Neural cell (in vitro differentiated cells): ENCODE measurements around the gene TULP4. TPM values are rescaled to one million over a fixed set of nuclear protein-coding genes. Genes with fewer than 3 reads are reported as not detected.

Experiments used
- H2AFZ ChIP-seq: fragments of 200-600, 300-800 bp; sonication (generic), shearing (Covaris generic); 2 replicates; pipeline ENCODE4 v1.6.0; 2014; ENCODE audit warnings: low read depth, mild to moderate bottlenecking, antibody characterized with exemption, low read length, moderate library complexity
- H3F3A ChIP-seq: fragments of 200-600 bp; shearing (Covaris generic); 2 replicates; pipeline ENCODE4 v1.6.1; 2016; ENCODE audit warnings: mild to moderate bottlenecking, moderate library complexity, mixed read lengths, antibody characterized with exemption, low read length; ENCODE audit not compliant: insufficient read depth, poor library complexity, severe bottlenecking
- H3K27ac ChIP-seq: fragments of 200-600, 300-800 bp; sonication (generic), shearing (Covaris generic); 2 replicates; pipeline ENCODE4 v1.5.1; 2014; ENCODE audit warnings: mild to moderate bottlenecking, low read length, moderate library complexity
- H3K27me3 ChIP-seq: fragments of 300-800, 200-600 bp; sonication (generic), shearing (Covaris generic); 2 replicates; pipeline ENCODE4 v1.6.0; 2014; ENCODE audit warnings: mild to moderate bottlenecking, low read depth, low read length, moderate library complexity; ENCODE audit not compliant: insufficient read depth
- H3K36me3 ChIP-seq: fragments of 300-800, 200-600 bp; sonication (generic), shearing (Covaris generic); 2 replicates; pipeline ENCODE4 v1.5.1; 2014; ENCODE audit warnings: mild to moderate bottlenecking, antibody characterized with exemption, low read length, moderate library complexity; ENCODE audit not compliant: insufficient read depth
- H3K4me2 ChIP-seq: fragments of 300-800, 200-600 bp; sonication (generic), shearing (Covaris generic); 2 replicates; pipeline ENCODE4 v1.6.0; 2014; ENCODE audit warnings: mild to moderate bottlenecking, low read length
- H3K4me3 ChIP-seq: fragments of 300-800, 200-600 bp; sonication (generic), shearing (Covaris generic); 2 replicates; pipeline ENCODE4 v1.5.1; 2014; ENCODE audit warnings: mild to moderate bottlenecking, low read length, moderate library complexity
- H3K79me2 ChIP-seq: fragments of 200-600 bp; shearing (Covaris generic); replicated peaks from 2 replicates; pipeline ENCODE4 v1.6.0; 2014; ENCODE audit warnings: mild to moderate bottlenecking, low read length, moderate library complexity; ENCODE audit not compliant: insufficient read depth
- H3K9ac ChIP-seq: fragments of 300-800, 200-600 bp; sonication (generic), shearing (Covaris generic); 2 replicates; pipeline ENCODE4 v1.6.1; 2016; ENCODE audit warnings: mild to moderate bottlenecking, low read length, mixed read lengths
- H3K9me2 ChIP-seq: fragments of 200-600 bp; shearing (Covaris generic); 2 replicates; pipeline ENCODE4 v1.6.1; 2016; ENCODE audit warnings: mild to moderate bottlenecking, low read length, mixed read lengths; ENCODE audit not compliant: insufficient read depth
- H3K9me3 ChIP-seq: fragments of 200-600, 300-800 bp; sonication (generic), shearing (Covaris generic); 2 replicates; pipeline ENCODE4 v1.6.1; 2016; ENCODE audit warnings: mild to moderate bottlenecking, mixed run types, low read length, moderate library complexity, mixed read lengths
- H4K20me1 ChIP-seq: fragments of 200-600 bp; shearing (Covaris generic); 2 replicates; pipeline ENCODE4 v1.6.1; 2016; ENCODE audit warnings: mild to moderate bottlenecking, mixed run types; ENCODE audit not compliant: insufficient read depth
- EZH2 ChIP-seq: fragments of 200-600, 300-800 bp; shearing (Covaris generic), sonication (generic); IDR thresholded peaks from 2 replicates; pipeline ENCODE4 v1.6.1; 2014; ENCODE audit warnings: antibody characterized with exemption, low read length, borderline replicate concordance, mild to moderate bottlenecking; ENCODE audit not compliant: insufficient read depth, poor library complexity, severe bottlenecking
- MXI1 ChIP-seq: fragments of 450-650 bp; conservative IDR thresholded peaks from 2 replicates; pipeline ENCODE4 v1.6.1; 2014; ENCODE audit warnings: antibody characterized with exemption, mild to moderate bottlenecking; ENCODE audit not compliant: poor library complexity, severe bottlenecking
- RAD21 ChIP-seq: fragments of 450-650 bp; conservative IDR thresholded peaks from 2 replicates; pipeline ENCODE4 v1.6.1; 2014; ENCODE audit warnings: antibody characterized with exemption, mild to moderate bottlenecking, moderate library complexity
- polyA plus RNA-seq: library from polyadenylated mRNA; depleted of rRNA; stranded (reverse); fragments of >200 nt; gene quantifications from 2 replicates; pipeline ENCODE4 v1.2.3, GENCODE V29; 2014
- TF ChIP-seq, protein P1 (sequence below): fragments of 450-650 bp; IDR thresholded peaks from 2 replicates; pipeline ENCODE4 v1.5.1; 2014; ENCODE audit warnings: antibody characterized with exemption, mild to moderate bottlenecking, moderate library complexity; ENCODE audit not compliant: poor library complexity, severe bottlenecking
- TF ChIP-seq, protein P2 (sequence below): IDR thresholded peaks from 2 replicates; pipeline ENCODE4 v1.6.1; 2012; ENCODE audit warnings: borderline replicate concordance

TULP4 gene
- polyA plus RNA-seq, 1 donor from 2014 or later, result 30.6 TPM

DNA sequence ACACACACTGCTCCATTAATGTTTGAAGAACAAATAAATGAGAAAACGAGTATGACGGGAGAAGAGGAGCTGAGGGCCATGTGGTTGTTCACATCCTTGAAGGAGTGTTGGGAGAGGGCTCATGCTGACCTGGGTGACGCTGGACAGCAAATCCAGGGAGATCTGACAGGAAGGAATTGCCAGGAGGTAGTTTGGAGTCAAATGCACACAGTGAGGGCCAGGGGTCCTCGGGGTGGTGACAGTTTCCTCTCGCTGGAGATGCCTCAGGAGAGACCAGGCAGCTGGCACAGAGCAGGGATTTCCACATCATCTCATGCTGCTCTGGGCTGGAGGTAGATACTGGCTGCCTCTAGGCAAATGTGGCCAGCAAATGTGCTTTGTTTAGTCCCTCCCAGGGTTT lies 245.7 kb downstream of the TULP4 start:
- Histone ChIP-seq H3K4me3 (no peak overlapping the region), H3K9me2 (no peaks in the 10 kb centered on the region), H3K27me3 (no peaks in the 10 kb centered on the region), H3K4me2 (no peak overlapping the region), H3K27ac (no peak overlapping the region), H2AFZ (no peak overlapping the region), H3K79me2 (peaks cover 26% of the 10 kb centered on the region), H3F3A (peaks cover 4% of the 10 kb centered on the region), H4K20me1 (peaks cover 10% of the 10 kb centered on the region), H3K9ac (no peak overlapping the region), H3K9me3 (no peaks in the 10 kb centered on the region), H3K36me3 (no peaks in the 10 kb centered on the region)
- TF ChIP-seq, protein P1, sequence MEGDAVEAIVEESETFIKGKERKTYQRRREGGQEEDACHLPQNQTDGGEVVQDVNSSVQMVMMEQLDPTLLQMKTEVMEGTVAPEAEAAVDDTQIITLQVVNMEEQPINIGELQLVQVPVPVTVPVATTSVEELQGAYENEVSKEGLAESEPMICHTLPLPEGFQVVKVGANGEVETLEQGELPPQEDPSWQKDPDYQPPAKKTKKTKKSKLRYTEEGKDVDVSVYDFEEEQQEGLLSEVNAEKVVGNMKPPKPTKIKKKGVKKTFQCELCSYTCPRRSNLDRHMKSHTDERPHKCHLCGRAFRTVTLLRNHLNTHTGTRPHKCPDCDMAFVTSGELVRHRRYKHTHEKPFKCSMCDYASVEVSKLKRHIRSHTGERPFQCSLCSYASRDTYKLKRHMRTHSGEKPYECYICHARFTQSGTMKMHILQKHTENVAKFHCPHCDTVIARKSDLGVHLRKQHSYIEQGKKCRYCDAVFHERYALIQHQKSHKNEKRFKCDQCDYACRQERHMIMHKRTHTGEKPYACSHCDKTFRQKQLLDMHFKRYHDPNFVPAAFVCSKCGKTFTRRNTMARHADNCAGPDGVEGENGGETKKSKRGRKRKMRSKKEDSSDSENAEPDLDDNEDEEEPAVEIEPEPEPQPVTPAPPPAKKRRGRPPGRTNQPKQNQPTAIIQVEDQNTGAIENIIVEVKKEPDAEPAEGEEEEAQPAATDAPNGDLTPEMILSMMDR, result no peak
- TF ChIP-seq RAD21, result no peak

DNA sequence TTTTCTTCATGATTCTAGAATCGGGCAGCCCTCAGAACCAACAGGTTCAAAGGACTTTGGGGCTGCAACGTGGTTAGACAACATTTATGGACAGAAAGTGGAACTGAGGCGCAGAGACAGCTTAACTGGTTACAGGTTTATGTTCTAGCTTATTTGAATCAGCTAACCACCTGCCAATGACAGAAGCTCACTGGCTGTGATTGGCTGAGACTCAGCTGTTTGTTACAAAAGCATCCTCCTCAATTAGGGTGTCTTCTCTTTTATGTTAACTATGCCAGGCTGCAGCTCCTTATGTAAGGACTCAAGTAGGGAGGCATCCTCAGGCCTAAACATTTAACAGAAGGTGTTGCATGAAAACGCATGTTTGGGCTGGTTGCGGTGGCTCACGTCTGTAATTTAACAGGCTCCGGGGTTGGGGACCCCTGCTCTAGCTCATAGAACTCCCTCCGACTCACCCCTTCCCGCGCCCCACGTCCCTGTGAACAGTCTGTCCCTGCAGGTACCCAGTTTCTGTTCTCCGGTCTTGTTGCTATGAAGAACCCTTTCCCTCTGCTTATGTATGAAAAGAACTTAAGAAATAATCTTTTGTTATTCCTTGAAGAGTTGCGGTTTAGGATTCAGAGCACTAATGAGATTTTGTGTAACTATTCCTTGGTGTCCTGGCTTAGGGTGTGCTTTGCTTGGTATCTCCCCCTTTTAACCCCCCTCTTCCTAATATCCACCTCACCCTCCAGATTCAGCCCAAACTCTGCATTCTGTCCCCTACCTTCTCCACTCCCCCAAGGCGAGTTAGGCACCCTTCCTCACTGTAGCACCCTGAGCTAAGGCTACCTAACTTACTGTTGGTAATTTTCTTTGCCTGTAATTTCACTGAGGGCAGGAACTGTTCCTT lies 246.4 kb downstream of the TULP4 start:
- Histone ChIP-seq H4K20me1 (peaks cover 10% of the 10 kb centered on the region), H3K27me3 (no peaks in the 10 kb centered on the region), H3K9me3 (no peaks in the 10 kb centered on the region), H3K4me3 (peak overlapping the region; percentile 85), H3F3A (peaks cover 4% of the 10 kb centered on the region), H3K9me2 (no peaks in the 10 kb centered on the region), H3K9ac (no peak overlapping the region), H3K79me2 (peaks cover 23% of the 10 kb centered on the region), H3K4me2 (no peak overlapping the region), H3K27ac (no peak overlapping the region), H3K36me3 (no peaks in the 10 kb centered on the region), H2AFZ (no peak overlapping the region)
- TF ChIP-seq, protein P2, sequence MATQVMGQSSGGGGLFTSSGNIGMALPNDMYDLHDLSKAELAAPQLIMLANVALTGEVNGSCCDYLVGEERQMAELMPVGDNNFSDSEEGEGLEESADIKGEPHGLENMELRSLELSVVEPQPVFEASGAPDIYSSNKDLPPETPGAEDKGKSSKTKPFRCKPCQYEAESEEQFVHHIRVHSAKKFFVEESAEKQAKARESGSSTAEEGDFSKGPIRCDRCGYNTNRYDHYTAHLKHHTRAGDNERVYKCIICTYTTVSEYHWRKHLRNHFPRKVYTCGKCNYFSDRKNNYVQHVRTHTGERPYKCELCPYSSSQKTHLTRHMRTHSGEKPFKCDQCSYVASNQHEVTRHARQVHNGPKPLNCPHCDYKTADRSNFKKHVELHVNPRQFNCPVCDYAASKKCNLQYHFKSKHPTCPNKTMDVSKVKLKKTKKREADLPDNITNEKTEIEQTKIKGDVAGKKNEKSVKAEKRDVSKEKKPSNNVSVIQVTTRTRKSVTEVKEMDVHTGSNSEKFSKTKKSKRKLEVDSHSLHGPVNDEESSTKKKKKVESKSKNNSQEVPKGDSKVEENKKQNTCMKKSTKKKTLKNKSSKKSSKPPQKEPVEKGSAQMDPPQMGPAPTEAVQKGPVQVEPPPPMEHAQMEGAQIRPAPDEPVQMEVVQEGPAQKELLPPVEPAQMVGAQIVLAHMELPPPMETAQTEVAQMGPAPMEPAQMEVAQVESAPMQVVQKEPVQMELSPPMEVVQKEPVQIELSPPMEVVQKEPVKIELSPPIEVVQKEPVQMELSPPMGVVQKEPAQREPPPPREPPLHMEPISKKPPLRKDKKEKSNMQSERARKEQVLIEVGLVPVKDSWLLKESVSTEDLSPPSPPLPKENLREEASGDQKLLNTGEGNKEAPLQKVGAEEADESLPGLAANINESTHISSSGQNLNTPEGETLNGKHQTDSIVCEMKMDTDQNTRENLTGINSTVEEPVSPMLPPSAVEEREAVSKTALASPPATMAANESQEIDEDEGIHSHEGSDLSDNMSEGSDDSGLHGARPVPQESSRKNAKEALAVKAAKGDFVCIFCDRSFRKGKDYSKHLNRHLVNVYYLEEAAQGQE, result no peak
- no peak for TF ChIP-seq EZH2
- no peak for TF ChIP-seq MXI1

DNA sequence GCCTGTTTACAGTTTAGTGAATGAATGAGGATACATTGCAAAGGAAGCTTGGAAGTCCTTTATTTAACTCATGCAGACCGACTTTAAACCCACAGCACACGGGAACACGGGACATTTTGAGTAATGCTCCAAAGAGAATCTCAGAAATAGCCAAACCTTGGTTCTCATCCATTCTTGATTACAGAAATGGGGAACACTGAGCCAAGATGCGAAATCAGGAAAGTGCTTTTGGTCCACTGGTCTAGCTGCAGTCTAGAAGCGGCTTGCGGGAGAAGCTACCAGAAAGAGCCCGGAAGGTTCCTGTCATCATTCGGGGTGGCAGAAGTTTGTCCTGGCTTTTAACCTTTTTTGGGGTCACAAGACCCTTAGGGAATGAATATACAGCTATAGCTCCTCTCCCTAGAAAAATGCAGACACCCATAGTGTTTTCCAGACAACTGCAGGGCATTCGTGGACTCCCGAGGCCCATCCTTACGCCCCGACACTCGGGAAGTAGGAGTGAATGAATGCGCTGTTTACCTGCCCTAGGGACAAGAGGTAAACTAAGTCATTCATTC lies 247.2 kb downstream of the TULP4 start:
- no peaks in the 10 kb centered on the region for H3K9me3 ChIP-seq
- no peaks in the 10 kb centered on the region for H3K36me3 ChIP-seq
- peaks cover 4% of the 10 kb centered on the region for H3F3A ChIP-seq
- peaks cover 10% of the 10 kb centered on the region for H4K20me1 ChIP-seq
- H3K9ac ChIP-seq, result peak overlapping the region; percentile 67
- peak overlapping the region; percentile 89 for H3K4me2 ChIP-seq
- H3K27me3 ChIP-seq, result no peaks in the 10 kb centered on the region
- H3K9me2 ChIP-seq, result no peaks in the 10 kb centered on the region
- TF ChIP-seq, protein P2, result no peak
- H2AFZ ChIP-seq, result peak overlapping the region; percentile 42
- H3K27ac ChIP-seq, result peak overlapping the region; percentile 56
- H3K4me3 ChIP-seq, result peak overlapping the region; percentile 85
- H3K79me2 ChIP-seq, result peaks cover 30% of the 10 kb centered on the region
